ENCODE data around the gene ACOT2. TPM values are rescaled to one million over a fixed set of nuclear protein-coding genes. Genes with fewer than 3 reads are reported as not detected.
A peak's percentile ranks its signal among the peaks of the same experiment; 100 is the strongest.
"Not testable (repeated sequence)": the region's sequence is repeated elsewhere in the genome, so short reads cannot be mapped to it uniquely, and the experiment has no call there.

Gene ACOT2
- polyA plus RNA-seq, 2 of the 4 experiments (the other 2 are of a cell fraction) = 61.6 to 64.8 TPM

DNA sequence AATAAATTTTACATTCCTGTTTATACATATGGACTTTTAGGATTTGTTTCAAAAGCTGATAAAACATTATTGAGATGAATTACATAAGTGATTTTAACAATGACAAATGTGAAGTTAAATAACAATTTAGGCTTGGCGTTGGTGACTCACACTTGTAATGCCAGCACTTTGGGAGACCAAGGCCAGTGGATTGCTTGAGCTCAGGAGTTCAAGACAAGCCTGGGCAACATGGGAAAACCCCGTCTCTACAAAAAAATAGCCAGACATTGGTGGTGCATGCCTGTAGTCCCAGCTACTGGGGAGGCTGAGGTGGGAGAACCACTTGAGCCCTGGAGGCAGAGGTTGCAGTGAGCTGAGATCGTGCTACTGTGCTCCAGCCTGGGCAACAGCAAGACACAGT is 7.4 kb downstream of the ACOT2 start:
- POLR2A ChIA-PET = interaction anchor here (0.7 kb wide), 1 partner anchor 118 kb away, joined by 3 read pairs; the partner anchor contains the start of gene NUMB

DNA sequence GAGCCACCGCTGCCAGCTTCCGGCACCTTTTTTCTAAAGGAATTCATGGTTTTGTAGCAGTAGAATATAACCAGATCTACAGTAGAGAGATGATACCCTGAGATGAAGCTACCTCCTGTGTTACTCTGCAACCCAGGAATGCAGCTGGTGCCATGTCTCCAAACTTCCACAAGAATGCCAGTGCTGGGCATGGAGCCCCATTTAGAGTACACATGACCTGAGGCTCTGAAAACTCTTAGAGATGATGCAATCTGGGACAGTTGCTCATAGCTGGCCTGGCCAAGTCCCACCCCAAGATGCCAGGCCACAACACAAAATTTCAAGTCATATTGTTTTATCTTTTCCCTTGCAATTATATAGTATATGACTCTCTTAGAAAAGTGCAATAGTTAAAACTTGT is 8.2 kb downstream of the ACOT2 start:
- CTCF ChIA-PET = interaction anchor here (1.0 to 1.4 kb wide), 2 partner anchors 10 to 15 kb away, joined by 3 to 4 read pairs; partner anchors contain the start of gene ACOT4

More for the DNA sequence above, 7.4 kb downstream of the ACOT2 start:
- Histone ChIP-seq H3K9me3 (no peaks in the 10 kb centered on the region), H3K27ac (peak overlapping the region; percentile 43 to 64; a peak in 2 of 6 replicates), H3K4me1 (peaks cover 18% of the 10 kb centered on the region), H3K4me3 (no peak overlapping the region), H3K4me2 (peak overlapping the region; percentile 42; the same call in 2 of the 3 replicates)
- DNase-seq (ENCODE audit: low read depth in 1 of 2, low spot score in 1 of 2) (peak in 1 of 2 experiments; percentile 22), FAIRE-seq (no peak), ATAC-seq (peak in 1 of 2 experiments; percentile 19; a peak in 1 of 6 replicates)
- TF ChIP-seq EHMT2 (IDR thresholded peaks at IDR 0.05; ENCODE audit: low read depth) (no peak), JUN (IDR thresholded peaks at IDR 0.05) (no peak), MAZ (IDR thresholded peaks at IDR 0.05; ENCODE audit: borderline replicate concordance, low read depth, low read length) (no peak), KDM1A (IDR thresholded peaks at IDR 0.05; ENCODE audit: low read depth) (no peak), ESRRA (IDR thresholded peaks at IDR 0.05; ENCODE audit: borderline replicate concordance, low read length) (no peak), FOSL2 (IDR thresholded peaks at IDR 0.05) (no peak), FOSL2 (CRISPR knock-in tag; IDR thresholded peaks at IDR 0.05) (peak; percentile 36; the same call in 1 of the 2 replicates), HOXB5 (CRISPR knock-in tag; IDR thresholded peaks at IDR 0.05) (no peak)
- TF ChIP-seq, protein P1, sequence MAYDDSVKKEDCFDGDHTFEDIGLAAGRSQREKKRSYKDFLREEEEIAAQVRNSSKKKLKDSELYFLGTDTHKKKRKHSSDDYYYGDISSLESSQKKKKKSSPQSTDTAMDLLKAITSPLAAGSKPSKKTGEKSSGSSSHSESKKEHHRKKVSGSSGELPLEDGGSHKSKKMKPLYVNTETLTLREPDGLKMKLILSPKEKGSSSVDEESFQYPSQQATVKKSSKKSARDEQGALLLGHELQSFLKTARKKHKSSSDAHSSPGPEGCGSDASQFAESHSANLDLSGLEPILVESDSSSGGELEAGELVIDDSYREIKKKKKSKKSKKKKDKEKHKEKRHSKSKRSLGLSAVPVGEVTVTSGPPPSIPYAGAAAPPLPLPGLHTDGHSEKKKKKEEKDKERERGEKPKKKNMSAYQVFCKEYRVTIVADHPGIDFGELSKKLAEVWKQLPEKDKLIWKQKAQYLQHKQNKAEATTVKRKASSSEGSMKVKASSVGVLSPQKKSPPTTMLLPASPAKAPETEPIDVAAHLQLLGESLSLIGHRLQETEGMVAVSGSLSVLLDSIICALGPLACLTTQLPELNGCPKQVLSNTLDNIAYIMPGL (CRISPR knock-in tag; IDR thresholded peaks at IDR 0.05; ENCODE audit: borderline replicate concordance) = no peak
- TF ChIP-seq, protein P2, sequence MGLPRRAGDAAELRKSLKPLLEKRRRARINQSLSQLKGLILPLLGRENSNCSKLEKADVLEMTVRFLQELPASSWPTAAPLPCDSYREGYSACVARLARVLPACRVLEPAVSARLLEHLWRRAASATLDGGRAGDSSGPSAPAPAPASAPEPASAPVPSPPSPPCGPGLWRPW (IDR thresholded peaks at IDR 0.05) = no peak
- CTCF ChIA-PET = interaction anchor here (0.6 to 1.4 kb wide), 3 partner anchors 15 to 114 kb away, joined by 3 to 5 read pairs (median 3); partner anchors contain the start of gene ACOT4
- WGBS (ENCODE audit: missing lambda C conversion rate) = 73% methylated on average over 3 of the region's 3 CpGs

DNA sequence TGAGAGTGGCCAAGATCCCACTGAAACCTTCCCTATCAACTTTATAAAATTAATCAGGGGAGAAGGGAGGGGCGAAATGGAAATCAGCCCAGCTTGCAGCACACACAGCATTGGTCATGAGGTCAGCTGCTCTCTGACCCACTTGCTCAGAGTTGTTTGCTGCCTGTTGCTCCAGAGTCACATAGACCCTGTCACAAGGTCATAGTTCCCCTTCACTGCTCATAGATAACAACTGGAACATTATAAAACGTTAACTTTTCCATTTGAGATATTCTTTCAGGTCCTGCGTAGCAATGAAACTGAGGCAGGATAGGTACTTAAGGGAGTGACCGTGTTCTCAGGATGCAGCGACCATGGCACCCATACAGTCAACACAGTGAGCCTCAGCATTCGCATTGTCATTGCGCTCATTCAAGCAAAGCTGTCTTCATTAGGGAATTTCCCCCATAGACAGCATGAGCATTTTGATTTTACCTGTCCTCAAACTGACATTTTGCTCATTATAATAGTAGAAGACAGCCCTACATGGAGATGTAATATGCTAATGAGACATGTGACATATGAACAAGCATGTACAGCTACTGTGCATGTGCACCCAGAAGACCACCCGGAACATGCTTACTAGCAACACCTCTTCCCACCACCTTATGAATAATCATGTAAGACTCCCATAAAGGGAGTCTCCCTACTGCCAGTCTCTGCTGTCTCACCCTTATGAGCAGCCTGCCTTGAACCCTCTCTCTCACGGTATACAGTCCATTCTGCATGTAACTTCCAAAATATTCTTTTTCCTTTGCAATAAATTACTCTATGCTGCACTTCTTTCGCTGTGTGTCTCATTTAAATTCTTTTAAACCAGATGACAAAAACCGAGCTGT is 13.3 kb downstream of the ACOT2 start:
- 0 out of 6 replicates have a peak, but pooled peaks of 1 of the 2 experiments have one; percentile 26 for ATAC-seq
- WGBS (ENCODE audit: missing lambda C conversion rate) = 88% methylated on average over 10 of the region's 11 CpGs
- H3K9me3 ChIP-seq; H3K4me3 ChIP-seq; POLR2A ChIA-PET; H3K27ac ChIP-seq; H3K4me2 ChIP-seq; FAIRE-seq; DNase-seq (ENCODE audit: low read depth in 1 of 2, low spot score in 1 of 2); H3K4me1 ChIP-seq: not testable (repeated sequence)
- CTCF ChIA-PET = interaction anchor here (0.6 kb wide), 1 partner anchor 1192 kb away, joined by 3 read pairs; no protein-coding TSS in a partner anchor

More for the DNA sequence above, 8.2 kb downstream of the ACOT2 start:
- peak overlapping the region in 1 of 2 experiments; percentile 80; a peak in 2 of 6 replicates for H3K27ac ChIP-seq
- H3K4me2 ChIP-seq; DNase-seq (ENCODE audit: low read depth in 1 of 2, low spot score in 1 of 2); H3K9me3 ChIP-seq; POLR2A ChIA-PET; FAIRE-seq; H3K4me3 ChIP-seq: not testable (repeated sequence)
- ATAC-seq = peak; percentile 67 to 75; a peak in 5 of 6 replicates
- WGBS (ENCODE audit: missing lambda C conversion rate) = 100% methylated on average over 2 of the region's 2 CpGs
- peaks cover 18% of the 10 kb centered on the region for H3K4me1 ChIP-seq

DNA sequence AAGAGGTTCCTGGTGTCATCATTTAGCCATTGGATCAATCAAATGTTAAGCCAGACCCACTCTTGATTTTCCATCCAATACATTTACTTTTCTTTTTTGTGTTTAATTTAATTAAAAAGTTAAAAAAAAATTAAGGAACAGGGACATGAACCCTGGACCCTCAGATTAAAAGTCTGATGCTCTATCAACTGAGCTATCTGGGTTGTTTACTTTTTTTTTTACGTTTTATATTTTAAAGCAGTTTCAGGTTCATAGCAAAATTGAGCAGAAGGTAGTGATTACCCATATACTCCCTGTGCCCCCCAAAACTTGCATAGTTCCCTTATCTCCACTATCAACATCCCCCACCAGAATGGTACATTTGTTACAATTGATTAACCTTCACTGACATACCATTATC is 19.7 kb downstream of the ACOT2 start:
- H3K4me1 ChIP-seq = no peaks in the 10 kb centered on the region
- TF ChIP-seq PHF8 (IDR thresholded peaks at IDR 0.05; ENCODE audit: borderline replicate concordance, low read depth) (no peak), POLR2A (IDR thresholded peaks at IDR 0.05; ENCODE audit: low read length) (no peak), CHD2 (IDR thresholded peaks at IDR 0.05; ENCODE audit: low read length, partially characterized antibody) (no peak), TFCP2L1 (CRISPR knock-in tag; IDR thresholded peaks at IDR 0.05) (no peak), ZNF302 (CRISPR knock-in tag; IDR thresholded peaks at IDR 0.05) (no peak), POLR2AphosphoS2 (conservative IDR thresholded peaks at IDR 0.05; ENCODE audit: low read length) (no peak), TP53 (CRISPR knock-in tag; IDR thresholded peaks at IDR 0.05) (no peak), CBX8 (IDR thresholded peaks at IDR 0.05) (no peak), SREBF2 (IDR thresholded peaks at IDR 0.05) (no peak), HDAC2 (IDR thresholded peaks at IDR 0.05) (no peak), ZSCAN20 (CRISPR knock-in tag; IDR thresholded peaks at IDR 0.05) (no peak), GATA3 (IDR thresholded peaks at IDR 0.05; ENCODE audit: borderline replicate concordance) (no peak), EHMT2 (IDR thresholded peaks at IDR 0.05; ENCODE audit: low read depth) (no peak), CBX2 (IDR thresholded peaks at IDR 0.05; ENCODE audit: borderline replicate concordance, low read depth) (no peak), EHF (CRISPR knock-in tag; IDR thresholded peaks at IDR 0.05) (no peak)
- TF ChIP-seq, protein P1 (CRISPR knock-in tag; IDR thresholded peaks at IDR 0.05; ENCODE audit: borderline replicate concordance) = no peak
- TF ChIP-seq, protein P3, sequence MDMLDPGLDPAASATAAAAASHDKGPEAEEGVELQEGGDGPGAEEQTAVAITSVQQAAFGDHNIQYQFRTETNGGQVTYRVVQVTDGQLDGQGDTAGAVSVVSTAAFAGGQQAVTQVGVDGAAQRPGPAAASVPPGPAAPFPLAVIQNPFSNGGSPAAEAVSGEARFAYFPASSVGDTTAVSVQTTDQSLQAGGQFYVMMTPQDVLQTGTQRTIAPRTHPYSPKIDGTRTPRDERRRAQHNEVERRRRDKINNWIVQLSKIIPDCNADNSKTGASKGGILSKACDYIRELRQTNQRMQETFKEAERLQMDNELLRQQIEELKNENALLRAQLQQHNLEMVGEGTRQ (IDR thresholded peaks at IDR 0.05) = no peak

More for the DNA sequence above, 19.7 kb downstream of the ACOT2 start:
- ChIA-PET CTCF (interaction anchor here (1.4 kb wide), 1 partner anchor 24 kb away, joined by 3 read pairs; the partner anchor contains the start of gene ACOT6), POLR2A (no interaction called here)
- Histone ChIP-seq H3K4me3 (no peak overlapping the region), H3K4me2 (no peak overlapping the region), H3K27ac (no peak overlapping the region), H3K9me3 (no peaks in the 10 kb centered on the region)
- FAIRE-seq = no peak
- WGBS (ENCODE audit: missing lambda C conversion rate) = 49% methylated on average over 1 of the region's 1 CpG
- no peak for DNase-seq (ENCODE audit: low read depth in 1 of 2, low spot score in 1 of 2)
- no peak for ATAC-seq

All from A549 (cell line).